ENCODE measurements around the gene CERCAM.

Gene CERCAM

GRCh38 chr9:128382261-128382660 lies 38.4 kb upstream of the CERCAM start:
- DNase-seq (ENCODE audit: low read depth) = no peak
- no peak overlapping the region for H3K4me3 ChIP-seq (ENCODE audit: low read depth, low read length)
- TF ChIP-seq CTCF (IDR thresholded peaks at IDR 0.05; ENCODE audit: insufficient read depth, low read depth, low read length, missing control alignments) = no peak

GRCh38 chr9:128383007-128383753 lies 37.5 kb upstream of the CERCAM start:
- no peak overlapping the region for H3K4me3 ChIP-seq (ENCODE audit: low read depth, low read length)
- no peak for DNase-seq (ENCODE audit: low read depth)
- TF ChIP-seq CTCF (IDR thresholded peaks at IDR 0.05; ENCODE audit: insufficient read depth, low read depth, low read length, missing control alignments) = no peak

GRCh38 chr9:128383791-128384190 lies 36.9 kb upstream of the CERCAM start:
- H3K4me3 ChIP-seq (ENCODE audit: low read depth, low read length) = no peak overlapping the region
- no peak for TF ChIP-seq CTCF (IDR thresholded peaks at IDR 0.05; ENCODE audit: insufficient read depth, low read depth, low read length, missing control alignments)
- no peak for DNase-seq (ENCODE audit: low read depth)

- H3K4me3 ChIP-seq (ENCODE audit: low read depth, low read length) = no peak overlapping the region
- DNase-seq (ENCODE audit: low read depth) = no peak
Measured at GRCh38 chr9:128384801-128385495, 35.7 kb upstream of the CERCAM start.

GRCh38 chr9:128385496-128386460 lies 34.9 kb upstream of the CERCAM start:
- no peak for TF ChIP-seq CTCF (IDR thresholded peaks at IDR 0.05; ENCODE audit: insufficient read depth, low read depth, low read length, missing control alignments)
- no peak overlapping the region for H3K4me3 ChIP-seq (ENCODE audit: low read depth, low read length)
- DNase-seq (ENCODE audit: low read depth) = no peak

More at GRCh38 chr9:128384801-128385495, 35.7 kb upstream of the CERCAM start:
- no peak for TF ChIP-seq CTCF (IDR thresholded peaks at IDR 0.05; ENCODE audit: insufficient read depth, low read depth, low read length, missing control alignments)

- no peak for TF ChIP-seq CTCF (IDR thresholded peaks at IDR 0.05; ENCODE audit: insufficient read depth, low read depth, low read length, missing control alignments)
- H3K4me3 ChIP-seq (ENCODE audit: low read depth, low read length) = no peak overlapping the region
- no peak for DNase-seq (ENCODE audit: low read depth)
Measured at GRCh38 chr9:128388150-128388549, 32.5 kb upstream of the CERCAM start.
